ENCODE results near the gene GBGT1. TPM values are rescaled to one million over a fixed set of nuclear protein-coding genes. Genes with fewer than 3 reads are reported as not detected.

The GBGT1 gene
- total and polyA plus RNA-seq, 9 of the 15 experiments (the other 6 are each of a cell fraction or from before 2014, with no cell fraction given), result 0.55 to 25.8 (median 13.7) TPM

DNA sequence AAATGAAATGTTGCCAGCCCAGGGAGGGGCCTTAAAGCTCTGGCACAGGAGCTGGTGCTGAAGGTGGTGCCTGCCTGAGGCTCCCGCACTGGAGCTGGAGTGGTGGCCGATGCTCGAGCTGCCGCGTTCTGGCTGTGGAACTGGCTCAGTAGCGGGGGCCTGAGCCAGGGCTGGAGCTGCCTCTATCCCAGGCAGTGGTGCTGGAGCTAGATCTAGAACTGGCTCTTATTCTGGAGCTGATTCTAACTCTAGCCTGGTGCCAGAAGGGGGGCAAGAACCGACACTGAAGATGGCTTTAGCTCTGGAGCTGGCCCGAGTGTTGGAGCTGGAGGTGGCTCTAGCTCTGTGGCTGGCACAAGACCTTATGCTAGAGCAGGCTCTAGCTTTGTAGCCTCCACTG, 26.1 kb upstream of the GBGT1 start:
- no peak overlapping the region for H3K4me2 ChIP-seq (ENCODE audit: insufficient read depth, low read length)
- H3K9me3 ChIP-seq (replicated peaks; ENCODE audit: control insufficient read depth, insufficient read depth, low read depth, low read length), result no peaks in the 10 kb centered on the region
- POLR2A ChIA-PET, result interaction anchor here (0.6 kb wide), 2 partner anchors 136 to 184 kb away, joined by 3 read pairs; no protein-coding TSS in a partner anchor
- in situ Hi-C loops (cut with MboI), result loop anchor here (5.0 kb wide), 2 partner anchors 142 to 297 kb away; no protein-coding TSS in a partner anchor
- no TSS peak for BruUV-seq (replicated peaks)
- H3K4me1 ChIP-seq (replicated peaks in 1 of 2; ENCODE audit: control insufficient read depth in 2 of 2, insufficient read depth in 2 of 2, low read length in 2 of 2), result peaks cover 4 to 15% of the 10 kb centered on the region in 2 experiments; a peak in 3 of 5 replicates
- no peak overlapping the region for H3K4me3 ChIP-seq
- H3K9me1 ChIP-seq (ENCODE audit: control insufficient read depth, insufficient read depth, low read length), result no peaks in the 10 kb centered on the region
- TF ChIP-seq FUS (optimal IDR thresholded peaks at IDR 0.05; ENCODE audit: low read depth, low read length) (no peak), RAD51 (IDR thresholded peaks at IDR 0.05; ENCODE audit: borderline replicate concordance, low read depth) (no peak), ZNF780A (CRISPR knock-in tag; IDR thresholded peaks at IDR 0.05) (no peak), SRSF3 (IDR thresholded peaks at IDR 0.05; ENCODE audit: insufficient read depth, low read length) (no peak), ZNF668 (CRISPR knock-in tag; IDR thresholded peaks at IDR 0.05) (no peak), ASH1L (IDR thresholded peaks at IDR 0.05; ENCODE audit: borderline replicate concordance, low read depth, partially characterized antibody) (no peak), HDAC3 (IDR thresholded peaks at IDR 0.05; ENCODE audit: borderline replicate concordance, partially characterized antibody) (no peak), SUPT5H (IDR thresholded peaks at IDR 0.05) (no peak)
- TF ChIP-seq, protein P1, sequence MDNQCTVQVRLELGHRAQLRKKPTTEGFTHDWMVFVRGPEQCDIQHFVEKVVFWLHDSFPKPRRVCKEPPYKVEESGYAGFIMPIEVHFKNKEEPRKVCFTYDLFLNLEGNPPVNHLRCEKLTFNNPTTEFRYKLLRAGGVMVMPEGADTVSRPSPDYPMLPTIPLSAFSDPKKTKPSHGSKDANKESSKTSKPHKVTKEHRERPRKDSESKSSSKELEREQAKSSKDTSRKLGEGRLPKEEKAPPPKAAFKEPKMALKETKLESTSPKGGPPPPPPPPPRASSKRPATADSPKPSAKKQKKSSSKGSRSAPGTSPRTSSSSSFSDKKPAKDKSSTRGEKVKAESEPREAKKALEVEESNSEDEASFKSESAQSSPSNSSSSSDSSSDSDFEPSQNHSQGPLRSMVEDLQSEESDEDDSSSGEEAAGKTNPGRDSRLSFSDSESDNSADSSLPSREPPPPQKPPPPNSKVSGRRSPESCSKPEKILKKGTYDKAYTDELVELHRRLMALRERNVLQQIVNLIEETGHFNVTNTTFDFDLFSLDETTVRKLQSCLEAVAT (IDR thresholded peaks at IDR 0.05), result no peak
- TF ChIP-seq, protein P2, sequence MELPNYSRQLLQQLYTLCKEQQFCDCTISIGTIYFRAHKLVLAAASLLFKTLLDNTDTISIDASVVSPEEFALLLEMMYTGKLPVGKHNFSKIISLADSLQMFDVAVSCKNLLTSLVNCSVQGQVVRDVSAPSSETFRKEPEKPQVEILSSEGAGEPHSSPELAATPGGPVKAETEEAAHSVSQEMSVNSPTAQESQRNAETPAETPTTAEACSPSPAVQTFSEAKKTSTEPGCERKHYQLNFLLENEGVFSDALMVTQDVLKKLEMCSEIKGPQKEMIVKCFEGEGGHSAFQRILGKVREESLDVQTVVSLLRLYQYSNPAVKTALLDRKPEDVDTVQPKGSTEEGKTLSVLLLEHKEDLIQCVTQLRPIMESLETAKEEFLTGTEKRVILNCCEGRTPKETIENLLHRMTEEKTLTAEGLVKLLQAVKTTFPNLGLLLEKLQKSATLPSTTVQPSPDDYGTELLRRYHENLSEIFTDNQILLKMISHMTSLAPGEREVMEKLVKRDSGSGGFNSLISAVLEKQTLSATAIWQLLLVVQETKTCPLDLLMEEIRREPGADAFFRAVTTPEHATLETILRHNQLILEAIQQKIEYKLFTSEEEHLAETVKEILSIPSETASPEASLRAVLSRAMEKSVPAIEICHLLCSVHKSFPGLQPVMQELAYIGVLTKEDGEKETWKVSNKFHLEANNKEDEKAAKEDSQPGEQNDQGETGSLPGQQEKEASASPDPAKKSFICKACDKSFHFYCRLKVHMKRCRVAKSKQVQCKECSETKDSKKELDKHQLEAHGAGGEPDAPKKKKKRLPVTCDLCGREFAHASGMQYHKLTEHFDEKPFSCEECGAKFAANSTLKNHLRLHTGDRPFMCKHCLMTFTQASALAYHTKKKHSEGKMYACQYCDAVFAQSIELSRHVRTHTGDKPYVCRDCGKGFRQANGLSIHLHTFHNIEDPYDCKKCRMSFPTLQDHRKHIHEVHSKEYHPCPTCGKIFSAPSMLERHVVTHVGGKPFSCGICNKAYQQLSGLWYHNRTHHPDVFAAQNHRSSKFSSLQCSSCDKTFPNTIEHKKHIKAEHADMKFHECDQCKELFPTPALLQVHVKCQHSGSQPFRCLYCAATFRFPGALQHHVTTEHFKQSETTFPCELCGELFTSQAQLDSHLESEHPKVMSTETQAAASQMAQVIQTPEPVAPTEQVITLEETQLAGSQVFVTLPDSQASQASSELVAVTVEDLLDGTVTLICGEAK (IDR thresholded peaks at IDR 0.05), result no peak
- TF ChIP-seq, protein P2 (CRISPR knock-in tag; IDR thresholded peaks at IDR 0.05), result no peak
- ATAC-seq, result no peak
- no peaks in the 10 kb centered on the region for H3K79me2 ChIP-seq (ENCODE audit: control insufficient read depth, insufficient read depth, low read length)
- H3K27ac ChIP-seq (ENCODE audit: extremely low read depth, low read depth, low read length), result no peak overlapping the region
- intact Hi-C loops (cut with micrococcal nuclease), result loop anchor here (5.0 kb wide), 2 partner anchors 47 to 82 kb away; no protein-coding TSS in a partner anchor
- CTCF ChIA-PET (ENCODE audit: low intra/inter-chr PET ratio), result no interaction called here
- 13% methylated on average over 8 of the region's 8 CpGs for WGBS (ENCODE audit: insufficient coverage, low coverage, missing lambda C conversion rate)
- FAIRE-seq, result no peak
- no peak overlapping the region for H3K9ac ChIP-seq (ENCODE audit: insufficient read depth in 1 of 2, low read depth in 2 of 2, low read length in 2 of 2)
- no peak overlapping the region for H2AFZ ChIP-seq (ENCODE audit: low read depth, low read length)
- no peaks in the 10 kb centered on the region for H4K20me1 ChIP-seq (replicated peaks; ENCODE audit: control insufficient read depth, insufficient read depth, low read length)
- H3K27me3 ChIP-seq (ENCODE audit: control insufficient read depth in 2 of 2, insufficient read depth in 2 of 2, low read length in 2 of 2), result peaks cover 26 to 34% of the 10 kb centered on the region in 2 experiments; a peak in 4 of 5 replicates
- DNase-seq (ENCODE audit: extremely low read depth in 1 of 4, low spot score in 3 of 4), result no peak
- H3K36me3 ChIP-seq (ENCODE audit: control insufficient read depth, insufficient read depth, low read length), result no peaks in the 10 kb centered on the region

All from K562 (cell line).